NCI-H82 treated with DMSO at 0.1 percent for 48 hours (cell line): ENCODE measurements around the gene KNOP1.
A peak's percentile ranks its signal among the peaks of the same experiment; 100 is the strongest.

Experiments
- DNase-seq: peaks from one replicate; lab custom pipeline; 2025; ENCODE audit not compliant: unreplicated experiment; lab: John Stamatoyannopoulos, UW

Gene KNOP1, protein sequence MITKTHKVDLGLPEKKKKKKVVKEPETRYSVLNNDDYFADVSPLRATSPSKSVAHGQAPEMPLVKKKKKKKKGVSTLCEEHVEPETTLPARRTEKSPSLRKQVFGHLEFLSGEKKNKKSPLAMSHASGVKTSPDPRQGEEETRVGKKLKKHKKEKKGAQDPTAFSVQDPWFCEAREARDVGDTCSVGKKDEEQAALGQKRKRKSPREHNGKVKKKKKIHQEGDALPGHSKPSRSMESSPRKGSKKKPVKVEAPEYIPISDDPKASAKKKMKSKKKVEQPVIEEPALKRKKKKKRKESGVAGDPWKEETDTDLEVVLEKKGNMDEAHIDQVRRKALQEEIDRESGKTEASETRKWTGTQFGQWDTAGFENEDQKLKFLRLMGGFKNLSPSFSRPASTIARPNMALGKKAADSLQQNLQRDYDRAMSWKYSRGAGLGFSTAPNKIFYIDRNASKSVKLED

DNA sequence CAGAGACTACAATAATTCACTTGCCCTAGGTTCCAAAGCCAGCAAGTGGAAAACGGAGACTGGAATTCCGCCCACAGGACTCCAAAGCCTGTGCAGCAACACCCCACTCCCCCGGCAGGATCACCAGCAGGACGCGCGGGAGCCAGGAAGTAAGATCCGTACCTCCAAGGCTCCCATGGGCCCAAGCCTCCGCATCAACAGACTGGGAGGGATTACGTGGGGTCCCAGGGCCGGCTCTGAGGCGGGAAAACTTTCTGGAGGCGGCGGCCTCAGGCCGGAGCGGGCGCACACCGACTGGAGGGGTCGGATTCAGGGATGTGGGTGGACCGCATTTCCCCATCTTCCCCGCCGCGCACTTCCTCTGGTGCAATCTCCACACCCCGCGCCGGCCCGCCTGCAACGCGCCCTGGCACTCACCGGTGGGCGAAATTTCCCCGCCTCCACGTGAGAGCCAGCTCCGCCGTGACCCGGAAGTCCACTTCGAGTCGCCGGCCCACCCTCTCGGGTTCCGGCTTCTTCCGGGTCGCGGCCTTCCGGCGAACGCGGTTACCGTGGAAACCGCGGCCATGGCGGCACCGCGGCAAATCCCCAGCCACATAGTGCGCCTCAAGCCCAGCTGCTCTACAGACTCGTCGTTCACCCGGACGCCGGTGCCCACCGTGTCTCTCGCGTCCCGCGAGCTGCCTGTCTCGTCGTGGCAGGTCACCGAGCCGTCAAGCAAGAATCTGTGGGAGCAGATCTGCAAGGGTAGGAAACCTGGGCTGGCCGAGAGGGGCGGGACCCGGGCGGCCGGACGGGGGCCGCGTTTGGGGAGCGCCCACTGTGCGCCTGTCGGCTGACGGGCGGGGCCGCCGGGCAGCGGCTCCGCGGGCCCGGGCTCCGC, at the start of gene KNOP1, which contains the start of gene IQCK:
TSS of gene KNOP1 (minus strand) at position 487 of the 883 bp plus-strand sequence. CDS start 3,192 bp downstream, outside the sequence.
TSS of gene IQCK (plus strand) at position 531 of the 883 bp plus-strand sequence. CDS start at position 567, 36 bp downstream.
- DNase-seq: peak; percentile 56

DNA sequence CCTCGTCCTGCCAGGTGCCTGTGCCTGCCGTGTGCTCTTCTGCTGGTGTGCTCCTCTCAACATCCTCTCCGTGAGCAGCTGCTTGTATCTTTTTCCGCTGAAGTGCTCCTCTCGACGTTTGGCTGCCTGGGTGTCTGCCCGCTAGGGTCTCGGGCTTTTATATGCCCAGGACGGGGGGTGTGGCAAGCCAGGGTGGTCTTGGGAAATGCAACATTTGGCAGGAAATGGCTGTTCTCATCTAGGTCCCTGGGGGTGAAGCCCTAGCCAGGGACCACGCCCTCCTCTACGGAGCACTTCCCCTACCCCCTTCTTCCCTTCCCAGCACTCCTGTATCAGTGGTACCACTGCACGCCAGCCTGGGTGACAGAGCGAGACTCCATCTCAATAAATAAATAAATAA, 49.5 kb upstream of the KNOP1 start:
- DNase-seq: no peak

DNA sequence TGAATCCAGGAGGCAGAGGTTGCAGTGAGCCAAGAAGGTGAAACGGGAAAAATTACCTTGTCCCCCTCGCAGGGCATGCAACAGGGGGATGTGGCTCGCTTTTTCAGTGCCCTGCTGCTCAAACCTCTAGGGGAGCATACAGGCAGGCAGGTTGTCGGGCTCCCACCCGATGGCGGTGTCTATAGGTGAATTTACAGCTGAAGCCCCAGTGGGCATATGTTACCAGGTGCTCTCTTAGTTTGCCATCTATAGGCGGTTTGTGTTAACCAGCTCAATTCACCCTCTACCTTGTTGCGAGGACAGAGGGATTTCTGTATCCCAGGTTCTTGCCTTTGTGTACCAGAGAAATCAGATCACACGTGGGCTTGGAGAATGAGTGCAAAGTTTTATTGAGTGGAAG, 49.0 kb upstream of the KNOP1 start:
- DNase-seq: no peak

DNA sequence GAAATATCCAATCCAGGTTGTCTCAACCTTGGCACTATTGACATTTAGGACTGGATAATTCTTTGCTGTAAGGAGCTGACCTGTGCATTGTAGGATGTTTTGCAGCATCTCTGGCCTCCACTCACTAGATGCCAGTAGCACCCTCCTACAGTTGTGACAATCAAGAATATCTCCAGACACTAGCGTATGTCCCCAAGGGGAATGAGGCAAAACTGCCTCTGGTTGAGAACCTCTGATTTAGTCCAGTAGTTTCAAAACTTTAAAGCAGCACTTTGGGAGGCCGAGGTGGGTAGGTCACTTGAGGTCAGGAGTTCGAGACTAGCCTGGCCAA, 48.5 kb upstream of the KNOP1 start:
- DNase-seq: no peak

DNA sequence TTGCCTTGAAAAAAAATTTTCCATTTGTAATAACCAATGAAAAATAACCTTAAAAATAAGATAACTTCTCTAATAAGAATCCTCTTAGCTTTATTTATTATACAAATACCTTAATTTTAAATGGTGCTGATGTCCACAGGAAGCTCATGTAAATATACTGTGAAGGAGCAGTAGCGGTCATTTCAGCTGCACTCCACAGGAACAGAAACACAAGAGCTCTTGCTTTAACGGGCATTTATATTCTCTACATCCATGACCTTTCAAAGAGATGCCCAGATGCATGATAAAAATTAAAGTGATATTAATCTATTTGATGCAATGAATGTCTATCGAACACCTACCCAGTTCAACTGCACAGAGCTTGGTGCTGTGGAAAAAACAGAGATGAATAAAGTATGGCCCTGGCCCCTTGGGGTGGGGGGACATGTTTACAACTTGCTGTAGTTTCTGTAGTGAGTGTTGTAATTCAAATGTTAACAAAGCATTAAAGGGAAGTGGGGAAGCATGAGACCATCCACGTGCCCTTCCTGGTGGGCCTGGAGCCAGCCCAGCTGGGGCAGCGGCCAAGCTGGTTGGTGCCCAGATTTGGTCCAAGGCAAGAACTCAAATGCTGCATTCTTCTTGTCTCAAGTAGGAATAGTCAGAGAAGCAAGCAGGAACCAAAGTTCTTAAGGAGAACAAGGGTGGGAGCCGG, 48.0 kb upstream of the KNOP1 start:
- no peak for DNase-seq

DNA sequence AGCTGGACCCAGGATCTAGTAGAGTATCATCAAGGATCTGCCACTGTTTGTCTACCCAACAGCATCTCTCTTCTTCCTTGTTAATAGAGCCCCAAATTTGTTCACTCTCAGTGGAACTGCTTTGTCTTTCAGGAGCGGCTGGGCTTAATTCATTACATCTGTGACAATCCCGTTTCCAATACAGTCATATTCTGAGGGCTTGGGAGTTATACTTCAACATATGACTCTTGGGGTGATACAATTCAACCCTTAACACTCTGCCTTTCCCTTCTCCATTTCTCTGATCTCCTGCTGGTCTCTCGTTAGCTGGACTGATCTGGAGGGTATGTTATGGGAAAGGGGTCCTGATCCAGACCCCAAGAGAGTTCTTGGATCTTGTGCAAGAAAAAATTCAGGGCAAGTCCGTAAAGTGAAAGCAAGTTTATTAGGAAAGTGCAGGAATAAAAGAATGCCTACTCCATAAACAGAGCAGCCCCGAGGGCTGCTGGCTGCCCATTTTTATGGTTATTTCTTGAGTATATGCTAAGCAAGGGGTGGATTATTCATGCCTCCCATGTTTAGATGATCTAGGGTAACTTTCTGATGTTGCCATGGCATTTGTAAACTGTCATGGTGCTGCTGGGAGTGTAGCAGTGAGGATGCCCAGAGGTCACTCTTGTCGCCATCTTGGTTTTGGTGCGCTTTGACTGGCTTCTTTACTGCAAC, 42.5 kb upstream of the KNOP1 start:
- DNase-seq: no peak

DNA sequence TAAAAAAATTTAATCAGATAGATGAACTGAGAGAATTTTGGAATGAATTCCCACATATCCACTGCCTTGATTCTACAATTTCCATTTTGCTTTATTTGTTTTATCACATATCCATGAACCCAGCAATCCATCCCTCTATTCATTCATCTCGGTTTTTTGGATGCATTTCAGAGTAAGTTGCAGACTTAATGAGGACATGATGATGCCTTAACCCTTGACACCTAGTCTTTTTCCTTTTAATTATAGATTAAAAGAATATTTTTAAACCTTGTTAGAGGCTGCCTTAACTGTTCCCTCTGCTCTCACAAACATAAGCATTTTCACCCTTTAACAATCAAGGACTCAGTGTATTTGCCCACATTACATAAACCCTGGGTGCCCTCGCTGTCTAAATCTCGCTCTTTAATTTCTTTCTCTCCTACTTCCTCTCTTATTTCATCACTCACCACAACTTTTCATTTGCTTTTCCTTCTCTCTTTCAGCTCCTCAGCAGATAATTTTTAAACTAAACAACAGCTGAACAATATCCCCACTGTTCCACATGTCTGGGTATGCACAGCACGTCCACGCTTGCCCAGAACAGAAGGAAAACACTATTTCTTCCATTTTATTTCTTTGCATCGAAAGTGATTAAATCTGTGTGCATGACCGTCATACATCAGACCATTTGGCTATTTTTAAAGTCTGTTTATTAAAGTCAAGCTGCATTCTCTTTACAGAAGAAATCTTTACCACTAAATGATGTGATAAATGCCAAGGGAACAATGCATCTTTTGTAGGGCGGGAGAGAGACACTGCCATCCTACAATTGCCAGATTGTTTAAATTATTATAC, 40.0 kb upstream of the KNOP1 start:
- DNase-seq: no peak

DNA sequence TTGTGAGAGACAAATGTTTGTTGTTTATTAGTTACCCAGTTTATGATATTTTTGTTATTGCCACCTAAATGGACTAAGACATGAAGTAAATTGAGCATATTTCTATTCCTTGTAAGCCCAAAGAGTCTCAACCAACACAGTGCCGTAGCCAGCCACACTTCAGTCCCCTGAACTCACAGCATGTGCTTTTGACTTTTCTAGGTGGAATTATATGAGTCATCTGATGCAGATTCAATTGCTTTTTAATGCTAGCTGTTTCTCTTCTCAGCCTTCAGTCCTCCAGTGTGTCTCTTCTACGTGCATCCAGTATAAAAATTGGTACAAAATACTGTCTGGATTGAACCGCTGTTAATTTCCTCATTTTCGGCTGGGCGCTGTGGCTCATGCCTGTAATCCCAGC, 39.0 kb upstream of the KNOP1 start:
- DNase-seq: no peak

DNA sequence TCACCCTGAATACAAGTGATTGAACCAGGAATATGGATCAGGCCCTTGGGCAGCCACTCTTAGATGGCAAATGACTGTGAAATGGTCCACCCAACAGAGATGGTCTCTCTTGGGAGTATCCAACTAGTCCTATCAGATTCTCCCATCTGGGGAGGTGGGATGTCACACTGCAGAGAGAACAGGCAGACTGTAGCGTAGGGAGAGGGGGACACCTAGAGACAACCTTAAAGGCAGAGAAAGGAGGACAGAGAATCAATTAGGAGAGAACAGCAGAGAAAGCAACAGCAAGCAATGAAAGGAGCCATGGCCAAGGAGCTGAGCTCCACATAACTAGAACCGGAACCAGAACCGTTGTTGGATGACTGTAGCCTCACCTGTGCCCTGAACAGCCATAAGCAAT, 37.2 kb upstream of the KNOP1 start:
- DNase-seq: no peak

DNA sequence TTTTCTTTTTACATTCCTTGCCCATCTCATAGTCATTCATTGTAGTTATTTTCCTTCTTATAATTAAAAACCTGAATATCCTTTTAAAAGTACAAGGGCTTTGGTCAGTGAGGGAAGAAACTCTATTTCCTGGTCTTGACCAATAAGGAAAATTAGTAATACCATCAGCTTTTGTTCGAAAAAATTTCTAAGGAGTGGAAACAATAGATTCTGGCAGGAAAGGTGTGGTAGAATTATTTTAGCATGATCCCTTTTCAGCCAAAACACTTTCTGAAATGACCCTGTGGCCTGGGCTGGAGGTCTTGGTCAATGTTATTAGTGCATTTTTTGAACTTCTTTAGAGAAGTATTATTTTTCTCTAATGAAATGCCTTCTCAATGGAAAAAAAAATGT, 36.6 kb upstream of the KNOP1 start:
- no peak for DNase-seq

DNA sequence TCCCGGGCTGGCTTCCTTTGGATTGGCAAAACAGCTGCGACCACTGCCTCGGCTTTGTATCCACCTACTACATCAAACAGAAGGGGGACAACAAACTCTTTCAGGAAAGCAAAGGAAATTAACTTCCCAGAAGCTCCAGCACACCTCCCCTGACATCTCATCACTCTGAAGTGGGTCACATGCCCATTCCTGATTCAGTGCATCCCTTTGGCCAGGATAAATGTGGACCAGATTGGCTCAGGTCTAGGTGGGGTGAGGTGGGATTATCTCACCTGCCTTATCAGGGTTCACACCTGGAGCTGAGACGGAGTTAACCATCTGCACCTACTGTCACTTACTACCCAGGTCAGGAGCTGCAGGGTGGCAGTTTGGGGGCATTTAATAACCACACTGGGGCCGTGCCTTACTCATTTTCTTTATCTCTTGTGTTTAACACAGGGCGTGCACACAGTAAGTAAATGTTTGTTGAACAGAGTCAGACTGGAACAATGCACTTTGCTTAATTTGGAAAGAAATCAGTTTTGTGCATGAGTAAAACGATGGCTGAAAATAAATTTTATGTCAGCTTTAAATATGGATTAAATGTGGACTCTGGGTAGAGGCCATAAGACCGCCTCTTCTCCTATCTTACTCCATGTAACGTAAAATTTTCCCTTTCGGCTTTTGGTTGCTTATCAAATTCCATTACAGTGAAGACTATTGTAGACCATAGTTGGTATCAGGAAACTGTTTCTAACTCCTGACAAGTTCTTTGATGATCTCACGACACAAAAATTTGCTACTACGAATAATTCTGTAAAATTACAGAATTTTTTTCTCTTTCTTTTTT, 36.0 kb upstream of the KNOP1 start:
- DNase-seq: no peak

DNA sequence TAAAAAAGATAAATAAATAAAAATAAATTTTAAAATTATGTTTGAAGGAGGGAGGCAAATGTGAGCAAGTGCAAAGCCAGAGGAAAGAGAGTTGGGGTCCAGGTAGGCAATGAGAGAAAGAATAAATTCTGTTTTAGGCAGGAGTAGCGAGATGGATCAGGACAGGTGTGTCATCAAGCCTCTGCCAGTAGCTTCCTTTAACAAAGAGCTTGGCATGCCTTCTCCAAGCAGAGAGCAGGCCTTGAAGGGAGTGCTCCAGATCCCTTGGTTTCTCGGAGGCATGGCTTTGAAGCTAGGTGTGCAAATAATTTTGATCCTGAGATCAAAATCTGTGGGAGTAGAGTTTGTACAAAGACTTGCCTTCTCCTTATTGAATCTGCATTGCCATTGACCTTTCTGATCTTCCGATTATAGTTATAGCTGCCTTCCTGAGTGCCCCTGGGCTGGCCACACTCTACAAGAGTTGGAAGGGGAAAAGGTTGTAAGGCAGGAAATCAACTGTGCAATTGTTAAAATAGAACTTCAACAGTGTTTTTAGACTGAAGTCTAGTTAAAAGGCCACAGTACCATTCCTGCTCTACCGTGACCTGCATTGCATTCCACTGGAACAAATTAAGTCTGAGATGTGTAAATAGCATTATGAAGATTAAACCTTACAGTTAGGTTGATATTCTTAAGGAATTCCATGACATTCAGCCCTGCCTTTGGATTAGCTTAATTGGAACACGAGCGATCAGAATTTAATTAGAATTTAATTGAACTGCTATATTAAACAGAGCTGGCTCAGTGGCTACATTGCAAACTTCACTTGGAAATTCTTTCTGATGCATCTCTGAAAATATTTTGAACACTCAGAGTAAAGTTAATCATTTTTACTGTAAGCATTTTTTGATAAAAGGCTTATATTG, 33.7 kb upstream of the KNOP1 start:
- DNase-seq: no peak

DNA sequence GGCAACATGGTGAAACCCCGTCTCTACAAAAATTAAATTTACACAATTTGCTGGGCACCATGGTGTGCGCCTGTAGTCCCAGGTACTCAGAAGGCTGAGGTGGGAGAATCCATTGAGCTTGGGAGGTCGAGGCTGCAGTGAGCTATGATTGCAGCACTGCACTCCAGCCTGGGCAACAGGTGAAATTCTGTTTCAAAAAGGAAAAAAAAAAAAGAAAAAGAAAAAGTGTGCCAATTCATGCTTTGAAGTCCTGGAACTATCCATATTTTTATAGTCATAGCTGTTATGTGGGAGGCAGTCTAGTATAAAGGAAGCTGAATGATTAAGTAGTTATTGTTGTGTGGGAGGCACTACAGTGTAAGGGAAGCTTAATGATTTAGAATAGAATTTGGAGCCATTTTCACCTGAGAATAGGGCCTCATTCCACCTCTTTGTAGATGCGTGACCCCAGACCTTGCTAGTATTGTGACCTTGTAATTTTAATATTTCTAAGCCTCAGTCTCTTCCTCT, 31.6 kb upstream of the KNOP1 start:
- DNase-seq: no peak

DNA sequence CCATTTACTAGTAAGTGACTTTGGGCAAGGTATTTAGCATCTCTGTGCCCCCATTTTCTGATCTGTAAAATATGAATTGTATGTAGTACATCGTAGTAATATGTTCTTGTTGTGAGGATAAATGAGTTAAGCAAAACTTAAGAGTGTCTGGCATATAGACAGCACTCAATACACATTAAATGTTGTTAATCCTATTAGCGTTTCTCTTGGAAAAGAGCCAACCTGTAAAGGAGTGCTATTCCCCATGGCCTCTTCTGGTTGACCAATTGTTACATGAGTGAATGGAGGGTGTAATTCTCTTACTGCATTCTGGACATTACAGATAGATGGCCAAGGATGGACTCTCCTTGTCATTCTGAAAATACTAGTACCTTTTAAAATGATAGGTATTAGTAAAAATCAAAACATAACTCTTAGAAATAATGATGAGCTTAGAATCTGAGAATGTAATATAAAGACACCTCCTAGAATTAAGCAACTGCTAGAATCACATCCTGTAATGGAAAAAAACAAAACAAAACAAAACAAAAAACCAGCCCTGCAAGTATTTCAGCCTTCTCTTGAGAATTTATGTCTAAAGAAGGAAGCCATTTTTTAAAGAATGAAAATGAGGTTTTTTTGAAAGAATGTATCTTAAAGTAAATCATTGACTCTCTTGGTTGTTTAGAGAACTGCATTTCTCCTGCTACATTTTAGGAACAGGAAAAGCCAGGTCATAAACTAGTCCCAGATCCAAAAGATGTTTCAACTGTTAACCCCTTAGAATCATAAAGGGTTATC, 30.6 kb upstream of the KNOP1 start:
- DNase-seq: peak; percentile 78

DNA sequence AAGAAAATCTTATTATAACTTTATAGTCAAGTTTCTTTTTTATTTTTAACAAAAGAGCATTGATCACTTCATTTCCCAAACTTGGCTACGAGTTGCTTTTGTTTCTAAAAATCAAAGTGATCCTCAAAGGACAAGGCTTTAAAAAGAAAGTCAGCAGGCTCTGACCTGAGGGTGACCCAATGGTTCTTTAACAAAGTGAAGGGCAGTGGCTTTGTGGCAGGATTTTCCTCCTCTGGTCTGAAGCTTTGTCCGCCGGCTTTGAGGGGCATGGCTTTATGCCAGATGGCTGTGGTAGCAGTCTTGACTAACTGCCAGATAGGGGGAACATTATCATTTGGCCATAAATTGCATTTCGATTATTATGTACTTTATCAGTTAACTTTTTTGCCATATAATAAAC, 28.5 kb upstream of the KNOP1 start:
- peak; percentile 16 for DNase-seq

DNA sequence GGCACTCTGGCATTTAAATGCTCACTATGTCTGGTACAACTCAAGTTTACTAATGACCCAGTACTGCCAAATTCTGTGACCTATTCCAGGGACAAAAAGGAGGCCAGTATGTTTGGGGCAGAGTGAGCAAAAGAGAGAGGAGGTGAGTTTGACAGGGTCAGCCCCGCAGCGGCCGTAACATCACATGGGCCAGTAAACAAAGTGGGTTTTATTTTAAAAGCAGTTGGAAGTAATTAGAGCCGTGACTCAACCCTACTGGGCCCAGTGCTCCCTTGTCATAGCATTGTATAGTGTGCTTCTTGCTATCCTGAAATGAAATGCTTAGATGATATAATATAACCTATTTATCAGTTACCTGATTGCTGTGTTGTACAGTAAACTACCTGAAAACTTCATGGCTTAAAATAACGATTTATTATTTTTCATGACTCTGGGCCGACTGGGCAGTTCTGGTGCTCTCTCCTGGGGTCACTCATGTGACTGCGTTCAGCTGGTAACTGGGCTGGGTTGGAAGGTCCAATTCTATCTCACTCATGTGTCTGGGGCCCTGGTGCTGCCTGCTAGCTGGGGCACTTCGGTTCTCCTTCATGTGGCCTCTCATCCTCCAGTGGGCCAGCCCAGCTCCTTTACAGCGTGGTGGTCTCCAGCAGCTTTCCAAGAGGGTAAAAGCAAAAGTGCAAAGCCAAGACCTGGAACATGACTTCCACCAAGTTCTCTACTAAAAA, 27.4 kb upstream of the KNOP1 start:
- no peak for DNase-seq
